ENCODE measurements around the gene NOSTRIN.

NOSTRIN gene

DNA sequence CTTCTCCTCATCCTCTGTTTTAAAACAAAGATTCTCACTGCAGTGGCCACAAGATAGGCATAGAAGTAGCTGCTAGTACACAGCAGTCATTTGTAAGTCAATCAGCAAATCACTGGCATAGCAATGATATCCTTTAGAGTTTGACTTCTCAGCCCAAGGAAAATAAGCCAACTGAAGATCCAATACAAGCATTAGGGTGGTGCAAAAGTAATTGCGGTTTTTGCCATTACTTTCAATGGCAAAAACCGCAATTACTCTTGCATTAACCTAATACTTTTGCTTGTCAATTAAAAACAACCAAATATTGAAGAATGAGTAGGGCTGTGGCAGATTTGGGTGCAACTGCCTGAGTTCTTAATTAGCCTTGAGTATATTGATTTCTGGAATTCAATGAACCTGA, 101.5 kb downstream of the NOSTRIN start:
- no peaks in the 10 kb centered on the region for H3K9me3 ChIP-seq (ENCODE audit: control insufficient read depth, insufficient read depth, low read length)
- no peak overlapping the region for H3K4me3 ChIP-seq (ENCODE audit: low read depth, low read length)
- no peaks in the 10 kb centered on the region for H3K36me3 ChIP-seq (ENCODE audit: control insufficient read depth, insufficient read depth, low read length)
- H3K27me3 ChIP-seq (ENCODE audit: control insufficient read depth, insufficient read depth, low read length) = no peaks in the 10 kb centered on the region
- no peak overlapping the region for H3K9ac ChIP-seq (ENCODE audit: low read depth, low read length)
- no peak overlapping the region for H3K27ac ChIP-seq (ENCODE audit: low read depth, low read length)
- H3K4me1 ChIP-seq (ENCODE audit: control insufficient read depth, insufficient read depth, low read length) = peaks cover 32% of the 10 kb centered on the region

GRCh38 chr2:168904358-168904757, 101.9 kb downstream of the NOSTRIN start:
- H3K9me3 ChIP-seq (ENCODE audit: control insufficient read depth, insufficient read depth, low read length) = no peaks in the 10 kb centered on the region
- H3K4me1 ChIP-seq (ENCODE audit: control insufficient read depth, insufficient read depth, low read length) = peaks cover 32% of the 10 kb centered on the region
- H3K9ac ChIP-seq (ENCODE audit: low read depth, low read length) = no peak overlapping the region
- no peak overlapping the region for H3K27ac ChIP-seq (ENCODE audit: low read depth, low read length)
- no peaks in the 10 kb centered on the region for H3K36me3 ChIP-seq (ENCODE audit: control insufficient read depth, insufficient read depth, low read length)
- H3K4me3 ChIP-seq (ENCODE audit: low read depth, low read length) = no peak overlapping the region
- H3K27me3 ChIP-seq (ENCODE audit: control insufficient read depth, insufficient read depth, low read length) = no peaks in the 10 kb centered on the region

DNA sequence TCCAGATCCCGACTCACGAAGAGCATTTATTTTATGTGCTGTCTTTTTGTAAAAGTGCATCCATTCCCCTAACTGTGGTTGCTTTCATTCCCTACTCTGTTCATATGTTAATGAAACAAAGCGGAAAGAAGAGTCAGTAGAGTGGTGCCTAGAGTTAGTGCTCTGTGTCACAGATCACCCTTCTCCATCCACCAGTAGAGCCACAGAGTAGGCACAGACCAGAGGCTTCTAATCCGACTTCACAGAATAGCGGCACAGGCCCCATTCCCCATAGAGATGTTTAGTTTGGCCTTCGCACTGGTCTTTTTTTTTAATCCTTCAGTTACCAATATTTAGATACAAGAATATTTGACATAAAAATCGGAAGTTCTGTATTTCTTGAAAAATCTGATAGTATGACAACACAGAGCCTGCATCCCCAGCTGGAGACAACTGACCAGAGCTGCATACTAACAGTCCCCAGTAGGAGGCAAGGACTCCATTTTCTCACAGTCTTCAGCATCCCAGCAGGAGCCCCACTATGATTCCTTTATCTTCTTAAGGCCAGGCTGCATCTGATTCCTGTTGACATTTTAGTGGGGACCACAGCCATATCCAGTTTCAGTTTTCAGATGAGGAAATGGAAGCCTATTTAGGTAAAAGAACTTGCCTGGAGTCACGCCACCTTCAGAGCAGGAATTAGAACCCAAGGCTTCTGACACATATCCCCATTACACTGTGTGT, 105.7 kb downstream of the NOSTRIN start:
- peaks cover 12% of the 10 kb centered on the region; the same call in 1 of the 2 replicates for H3K27me3 ChIP-seq (ENCODE audit: control insufficient read depth, insufficient read depth, low read length)
- H3K4me1 ChIP-seq (ENCODE audit: control insufficient read depth, insufficient read depth, low read length) = peaks cover 58% of the 10 kb centered on the region
- H3K27ac ChIP-seq (ENCODE audit: low read depth, low read length) = peak overlapping the region; percentile 57
- no peaks in the 10 kb centered on the region for H3K36me3 ChIP-seq (ENCODE audit: control insufficient read depth, insufficient read depth, low read length)
- H3K9ac ChIP-seq (ENCODE audit: low read depth, low read length) = no peak overlapping the region
- no peak overlapping the region for H3K4me3 ChIP-seq (ENCODE audit: low read depth, low read length)
- no peaks in the 10 kb centered on the region for H3K9me3 ChIP-seq (ENCODE audit: control insufficient read depth, insufficient read depth, low read length)

- Histone ChIP-seq H3K4me3 (ENCODE audit: low read depth, low read length) (no peak overlapping the region), H3K9ac (ENCODE audit: low read depth, low read length) (no peak overlapping the region), H3K27me3 (ENCODE audit: control insufficient read depth, insufficient read depth, low read length) (peaks cover 12% of the 10 kb centered on the region; the same call in 1 of the 2 replicates), H3K36me3 (ENCODE audit: control insufficient read depth, insufficient read depth, low read length) (no peaks in the 10 kb centered on the region), H3K4me1 (ENCODE audit: control insufficient read depth, insufficient read depth, low read length) (peaks cover 68% of the 10 kb centered on the region), H3K9me3 (ENCODE audit: control insufficient read depth, insufficient read depth, low read length) (0 out of 2 replicates have a peak, but pooled peaks cover under 1% of the 10 kb centered on the region), H3K27ac (ENCODE audit: low read depth, low read length) (no peak overlapping the region)
Observed at GRCh38 chr2:168910330-168910729, 107.9 kb downstream of the NOSTRIN start.

DNA sequence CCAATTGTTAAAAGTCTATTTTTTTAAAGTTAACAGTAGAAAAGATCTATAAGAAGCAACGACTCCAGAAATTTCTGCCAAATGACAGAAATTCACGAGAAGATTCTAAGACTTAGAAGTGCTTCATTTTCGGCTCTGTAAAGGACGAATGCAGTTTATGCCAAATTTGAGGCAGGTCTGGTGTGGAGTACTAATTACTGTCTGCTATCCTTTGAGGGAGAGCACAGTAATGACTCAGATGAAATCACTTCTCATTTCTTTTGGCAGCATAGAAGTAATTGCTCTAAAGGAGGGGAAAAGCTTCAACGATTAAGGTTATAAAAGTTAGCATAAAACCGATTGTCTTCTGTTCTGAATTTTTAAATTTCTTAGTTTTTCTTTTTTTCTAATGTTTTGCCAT, 110.0 kb downstream of the NOSTRIN start:
- H3K4me1 ChIP-seq (ENCODE audit: control insufficient read depth, insufficient read depth, low read length) = peaks cover 53% of the 10 kb centered on the region
- H3K9me3 ChIP-seq (ENCODE audit: control insufficient read depth, insufficient read depth, low read length) = 0 out of 2 replicates have a peak, but pooled peaks cover 6% of the 10 kb centered on the region
- H3K27me3 ChIP-seq (ENCODE audit: control insufficient read depth, insufficient read depth, low read length) = peaks cover 12% of the 10 kb centered on the region; the same call in 1 of the 2 replicates
- no peak overlapping the region for H3K9ac ChIP-seq (ENCODE audit: low read depth, low read length)
- H3K36me3 ChIP-seq (ENCODE audit: control insufficient read depth, insufficient read depth, low read length) = no peaks in the 10 kb centered on the region
- peak overlapping the region; percentile 48; the same call in 1 of the 2 replicates for H3K4me3 ChIP-seq (ENCODE audit: low read depth, low read length)
- H3K27ac ChIP-seq (ENCODE audit: low read depth, low read length) = no peak overlapping the region

GRCh38 chr2:168912901-168913369, 110.5 kb downstream of the NOSTRIN start:
- Histone ChIP-seq H3K27me3 (ENCODE audit: control insufficient read depth, insufficient read depth, low read length) (peaks cover 12% of the 10 kb centered on the region; the same call in 1 of the 2 replicates), H3K36me3 (ENCODE audit: control insufficient read depth, insufficient read depth, low read length) (no peaks in the 10 kb centered on the region), H3K9ac (ENCODE audit: low read depth, low read length) (peak overlapping the region; percentile 13; the same call in 1 of the 2 replicates), H3K27ac (ENCODE audit: low read depth, low read length) (no peak overlapping the region), H3K9me3 (ENCODE audit: control insufficient read depth, insufficient read depth, low read length) (0 out of 2 replicates have a peak, but pooled peaks cover 6% of the 10 kb centered on the region), H3K4me1 (ENCODE audit: control insufficient read depth, insufficient read depth, low read length) (peaks cover 48% of the 10 kb centered on the region), H3K4me3 (ENCODE audit: low read depth, low read length) (peak overlapping the region; percentile 48)

DNA sequence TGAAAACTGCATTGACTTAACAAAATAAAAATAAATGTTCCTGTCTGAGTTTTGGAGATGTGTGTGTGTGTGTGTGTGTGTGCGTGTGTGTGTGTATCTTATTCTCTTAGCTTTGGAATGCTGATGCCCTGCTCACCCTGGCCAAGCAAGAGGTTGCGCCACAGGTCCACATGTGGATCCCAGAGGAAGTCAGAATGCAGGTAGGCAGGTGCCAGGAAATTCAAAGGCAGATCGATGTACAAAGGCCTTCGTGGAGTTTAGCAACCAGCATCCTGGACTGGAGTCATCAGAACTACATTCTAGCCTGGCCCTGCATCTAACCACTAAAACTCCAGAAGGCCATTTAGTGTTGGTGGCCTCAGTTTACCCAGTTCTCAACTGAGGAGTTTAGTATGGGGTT, 111.1 kb downstream of the NOSTRIN start:
- no peak overlapping the region for H3K9ac ChIP-seq (ENCODE audit: low read depth, low read length)
- H3K9me3 ChIP-seq (ENCODE audit: control insufficient read depth, insufficient read depth, low read length) = 0 out of 2 replicates have a peak, but pooled peaks cover 6% of the 10 kb centered on the region
- H3K27ac ChIP-seq (ENCODE audit: low read depth, low read length) = no peak overlapping the region
- H3K4me3 ChIP-seq (ENCODE audit: low read depth, low read length) = no peak overlapping the region
- peaks cover 12% of the 10 kb centered on the region; the same call in 1 of the 2 replicates for H3K27me3 ChIP-seq (ENCODE audit: control insufficient read depth, insufficient read depth, low read length)
- H3K36me3 ChIP-seq (ENCODE audit: control insufficient read depth, insufficient read depth, low read length) = no peaks in the 10 kb centered on the region
- H3K4me1 ChIP-seq (ENCODE audit: control insufficient read depth, insufficient read depth, low read length) = peaks cover 42% of the 10 kb centered on the region
